DOHH2 (cell line): ENCODE measurements around the gene CARS2.

Experiments
- CTCF ChIP-seq: fragments of 200-600 bp; sonication (generic); IDR thresholded peaks from one replicate; pipeline ENCODE4 v1.5.1; 2014; ENCODE audit warnings: antibody characterized with exemption, mild to moderate bottlenecking, low read depth, low read length; ENCODE audit not compliant: poor library complexity, severe bottlenecking
- EZH2phosphoT487 ChIP-seq: fragments of 200-600 bp; sonication (generic); IDR thresholded peaks from 2 replicates; pipeline ENCODE4 v1.6.1; 2017; ENCODE audit warnings: borderline replicate concordance, mild to moderate bottlenecking, antibody characterized with exemption, low read length, moderate library complexity, mixed read lengths

- TF ChIP-seq CTCF (no peak), EZH2phosphoT487 (no peak)
Observed at GRCh38 chr13:110650436-110650835, 55.5 kb downstream of the CARS2 start.
